ENCODE data around the gene RFPL1. TPM values are rescaled to one million over a fixed set of nuclear protein-coding genes. Genes with fewer than 3 reads are reported as not detected.
"Not testable (repeated sequence)": the region's sequence is repeated elsewhere in the genome, so short reads cannot be mapped to it uniquely, and the experiment has no call there.

RFPL1 gene
- total RNA-seq, 2 experiments from 2014 or later, result not detected

DNA sequence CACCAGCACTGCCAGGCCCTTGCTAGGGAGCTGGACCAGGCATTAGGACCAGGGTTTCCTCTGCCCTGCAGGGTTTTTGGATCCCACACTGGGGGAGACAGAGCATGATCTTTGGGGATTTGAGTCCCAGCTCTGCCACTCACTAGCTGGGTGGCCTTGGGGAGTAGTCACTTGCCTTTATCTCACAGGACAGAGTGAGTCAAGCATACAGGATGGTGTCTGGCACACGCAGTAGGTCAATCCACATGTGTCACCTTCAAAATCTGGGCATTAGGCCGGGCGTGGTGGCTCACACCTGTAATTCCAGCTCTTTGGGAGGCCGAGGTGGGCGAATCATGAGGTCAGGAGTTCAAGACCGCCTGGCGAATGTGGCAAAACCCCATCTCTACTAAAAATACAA lies 44.3 kb downstream of the RFPL1 start:
- Mint-ChIP-seq H3K9me3 (no peaks in the 10 kb centered on the region), H3K36me3 (ENCODE audit: low read depth) (peaks cover 3% of the 10 kb centered on the region), H3K27ac (no peak overlapping the region), H3K4me1 (ENCODE audit: low read depth) (peaks cover 14% of the 10 kb centered on the region), H3K27me3 (peaks cover 27% of the 10 kb centered on the region), H3K4me3 (no peak overlapping the region)
- TF ChIP-seq, protein P1, sequence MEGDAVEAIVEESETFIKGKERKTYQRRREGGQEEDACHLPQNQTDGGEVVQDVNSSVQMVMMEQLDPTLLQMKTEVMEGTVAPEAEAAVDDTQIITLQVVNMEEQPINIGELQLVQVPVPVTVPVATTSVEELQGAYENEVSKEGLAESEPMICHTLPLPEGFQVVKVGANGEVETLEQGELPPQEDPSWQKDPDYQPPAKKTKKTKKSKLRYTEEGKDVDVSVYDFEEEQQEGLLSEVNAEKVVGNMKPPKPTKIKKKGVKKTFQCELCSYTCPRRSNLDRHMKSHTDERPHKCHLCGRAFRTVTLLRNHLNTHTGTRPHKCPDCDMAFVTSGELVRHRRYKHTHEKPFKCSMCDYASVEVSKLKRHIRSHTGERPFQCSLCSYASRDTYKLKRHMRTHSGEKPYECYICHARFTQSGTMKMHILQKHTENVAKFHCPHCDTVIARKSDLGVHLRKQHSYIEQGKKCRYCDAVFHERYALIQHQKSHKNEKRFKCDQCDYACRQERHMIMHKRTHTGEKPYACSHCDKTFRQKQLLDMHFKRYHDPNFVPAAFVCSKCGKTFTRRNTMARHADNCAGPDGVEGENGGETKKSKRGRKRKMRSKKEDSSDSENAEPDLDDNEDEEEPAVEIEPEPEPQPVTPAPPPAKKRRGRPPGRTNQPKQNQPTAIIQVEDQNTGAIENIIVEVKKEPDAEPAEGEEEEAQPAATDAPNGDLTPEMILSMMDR (IDR thresholded peaks at IDR 0.05), result no peak
- CTCF ChIA-PET, result interaction anchor here (1.1 to 2.9 kb wide), 3 partner anchors 12 to 89 kb away, joined by 3 to 9 read pairs (median 8); no protein-coding TSS in a partner anchor
- intact Hi-C loops (cut with micrococcal nuclease), result no loop called here
- no peak for DNase-seq
- no peak for ATAC-seq
- POLR2A ChIA-PET, result interaction anchor here (0.8 kb wide), 1 partner anchor 14 kb away, joined by 3 read pairs; no protein-coding TSS in a partner anchor

DNA sequence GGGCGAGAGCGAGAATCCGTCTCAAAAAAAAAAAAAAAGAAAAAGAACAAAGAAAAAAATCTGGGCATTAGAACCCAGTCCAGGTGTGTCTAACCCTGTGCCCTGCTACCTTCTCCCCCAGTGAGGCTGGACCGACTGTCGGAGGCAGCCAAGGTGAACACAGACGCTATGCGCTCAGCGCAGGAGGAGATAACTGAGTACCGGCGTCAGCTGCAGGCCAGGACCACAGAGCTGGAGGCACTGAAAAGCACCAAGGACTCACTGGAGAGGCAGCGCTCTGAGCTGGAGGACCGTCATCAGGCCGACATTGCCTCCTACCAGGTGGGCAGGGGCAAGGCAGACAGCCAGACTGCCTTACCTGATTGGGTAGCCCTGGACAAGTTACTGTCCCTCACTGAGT lies 44.9 kb downstream of the RFPL1 start:
- no peak overlapping the region for H3K27ac Mint-ChIP-seq
- ATAC-seq, result no peak
- ChIA-PET POLR2A (interaction anchor here (0.8 kb wide), 1 partner anchor 13 kb away, joined by 3 read pairs; no protein-coding TSS in a partner anchor), CTCF (interaction anchor here (2.9 kb wide), 1 partner anchor 12 kb away, joined by 8 read pairs; no protein-coding TSS in a partner anchor)
- peaks cover 25% of the 10 kb centered on the region for H3K27me3 Mint-ChIP-seq
- H3K4me3 Mint-ChIP-seq, result no peak overlapping the region
- H3K4me1 Mint-ChIP-seq (ENCODE audit: low read depth), result peaks cover 14% of the 10 kb centered on the region
- intact Hi-C loops (cut with micrococcal nuclease), result no loop called here
- H3K36me3 Mint-ChIP-seq (ENCODE audit: low read depth), result peaks cover 3% of the 10 kb centered on the region
- no peak for DNase-seq
- TF ChIP-seq, protein P1 (IDR thresholded peaks at IDR 0.05), result no peak
- H3K9me3 Mint-ChIP-seq, result no peaks in the 10 kb centered on the region

DNA sequence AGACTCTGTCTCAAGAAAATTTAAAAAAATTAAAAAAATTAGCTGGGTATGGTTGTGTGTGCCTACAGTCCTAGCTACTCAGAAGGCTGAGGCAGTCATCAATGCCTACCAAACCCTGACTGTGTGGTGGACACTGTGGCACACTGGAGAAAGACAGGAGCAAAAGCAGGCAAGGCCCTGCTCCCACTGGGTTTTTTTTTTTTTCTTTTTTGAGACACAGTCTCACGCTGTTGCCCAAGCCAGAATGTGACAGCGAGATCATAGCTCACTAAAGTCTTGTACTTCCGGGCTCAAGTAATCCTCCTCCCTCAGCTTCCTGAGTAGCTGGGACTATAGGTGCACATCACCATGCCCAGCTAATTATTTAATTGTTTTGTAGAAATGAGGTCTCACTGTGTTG lies 46.3 kb downstream of the RFPL1 start:
- ATAC-seq (no peak), DNase-seq (no peak)
- ChIA-PET CTCF (interaction anchor here (0.7 to 2.9 kb wide), 4 partner anchors 12 to 89 kb away, joined by 3 to 8 read pairs (median 4); no protein-coding TSS in a partner anchor), POLR2A (interaction anchor here (0.6 to 0.8 kb wide), 2 partner anchors 11 to 25 kb away, joined by 3 read pairs; no protein-coding TSS in a partner anchor)
- intact Hi-C loops (cut with micrococcal nuclease), result no loop called here
- Mint-ChIP-seq H3K9me3 (no peaks in the 10 kb centered on the region), H3K4me3 (no peak overlapping the region), H3K36me3 (ENCODE audit: low read depth) (peaks cover 1% of the 10 kb centered on the region), H3K27ac (no peak overlapping the region), H3K4me1 (ENCODE audit: low read depth) (peaks cover 5% of the 10 kb centered on the region), H3K27me3 (peaks cover 11% of the 10 kb centered on the region)
- TF ChIP-seq, protein P1 (IDR thresholded peaks at IDR 0.05), result no peak

DNA sequence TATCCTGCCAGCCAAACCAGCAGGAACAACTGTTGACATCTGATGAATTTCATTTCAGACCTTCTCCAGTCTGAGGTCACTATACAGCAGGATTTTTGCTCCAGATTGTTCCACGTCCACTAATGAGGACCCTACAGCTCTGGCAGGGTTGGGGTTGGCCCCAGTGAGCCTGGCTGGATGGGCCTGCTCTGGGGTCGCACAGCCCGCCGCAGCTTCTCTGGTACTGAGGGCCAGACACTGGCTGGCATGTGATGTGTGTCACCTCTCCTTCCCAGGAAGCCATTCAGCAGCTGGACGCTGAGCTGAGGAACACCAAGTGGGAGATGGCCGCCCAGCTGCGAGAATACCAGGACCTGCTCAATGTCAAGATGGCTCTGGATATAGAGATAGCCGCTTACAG lies 47.1 kb downstream of the RFPL1 start:
- Mint-ChIP-seq H3K36me3 (ENCODE audit: low read depth) (no peaks in the 10 kb centered on the region), H3K27ac (no peak overlapping the region), H3K27me3 (peaks cover 9% of the 10 kb centered on the region), H3K9me3 (no peaks in the 10 kb centered on the region), H3K4me1 (ENCODE audit: low read depth) (peaks cover 4% of the 10 kb centered on the region), H3K4me3 (no peak overlapping the region)
- intact Hi-C loops (cut with micrococcal nuclease), result no loop called here
- ATAC-seq (no peak), DNase-seq (no peak)
- TF ChIP-seq, protein P1 (IDR thresholded peaks at IDR 0.05), result no peak
- ChIA-PET CTCF (interaction anchor here (0.7 to 2.9 kb wide), 3 partner anchors 13 to 90 kb away, joined by 3 to 8 read pairs (median 5); no protein-coding TSS in a partner anchor), POLR2A (interaction anchor here (0.8 kb wide), 1 partner anchor 12 kb away, joined by 3 read pairs; no protein-coding TSS in a partner anchor)

DNA sequence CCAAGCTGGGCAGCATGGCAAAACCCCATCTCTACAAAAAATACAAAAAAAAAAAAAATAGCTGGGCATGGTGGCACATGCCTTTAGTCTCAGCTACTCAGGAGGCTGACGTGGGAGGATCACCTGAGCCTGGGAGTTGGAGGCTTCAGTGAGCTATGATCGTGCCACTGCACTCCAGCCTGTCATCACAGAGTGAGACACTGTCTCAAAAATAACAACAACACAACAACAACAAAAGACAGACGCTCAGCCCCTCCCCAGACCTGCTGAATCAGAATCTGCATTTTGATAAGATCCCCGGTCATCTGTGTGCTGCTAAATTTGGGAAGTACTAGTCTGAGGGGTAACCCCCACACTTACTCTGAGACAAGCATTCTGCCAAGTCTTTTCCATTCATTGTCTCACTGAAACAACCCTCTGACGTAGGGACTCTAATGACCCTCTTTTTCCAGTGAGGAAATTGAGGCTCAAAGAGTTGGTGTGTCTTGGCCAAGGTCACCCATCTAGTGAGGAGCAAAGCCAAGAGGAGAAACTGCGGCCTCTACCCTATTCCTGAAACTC lies 49.1 kb downstream of the RFPL1 start:
- TF ChIP-seq, protein P1 (IDR thresholded peaks at IDR 0.05), result no peak
- H3K36me3 Mint-ChIP-seq (ENCODE audit: low read depth), result no peaks in the 10 kb centered on the region
- ChIA-PET CTCF (interaction anchor here (1.0 kb wide), 1 partner anchor 15 kb away, joined by 3 read pairs; no protein-coding TSS in a partner anchor), POLR2A (interaction anchor here (0.7 kb wide), 1 partner anchor 1804 kb away, joined by 3 read pairs; no protein-coding TSS in a partner anchor)
- H3K4me1 Mint-ChIP-seq (ENCODE audit: low read depth), result no peaks in the 10 kb centered on the region
- ATAC-seq, result no peak
- H3K27ac Mint-ChIP-seq, result no peak overlapping the region
- intact Hi-C loops (cut with micrococcal nuclease), result no loop called here
- no peaks in the 10 kb centered on the region for H3K9me3 Mint-ChIP-seq
- no peaks in the 10 kb centered on the region for H3K27me3 Mint-ChIP-seq
- DNase-seq, result no peak
- H3K4me3 Mint-ChIP-seq, result no peak overlapping the region

DNA sequence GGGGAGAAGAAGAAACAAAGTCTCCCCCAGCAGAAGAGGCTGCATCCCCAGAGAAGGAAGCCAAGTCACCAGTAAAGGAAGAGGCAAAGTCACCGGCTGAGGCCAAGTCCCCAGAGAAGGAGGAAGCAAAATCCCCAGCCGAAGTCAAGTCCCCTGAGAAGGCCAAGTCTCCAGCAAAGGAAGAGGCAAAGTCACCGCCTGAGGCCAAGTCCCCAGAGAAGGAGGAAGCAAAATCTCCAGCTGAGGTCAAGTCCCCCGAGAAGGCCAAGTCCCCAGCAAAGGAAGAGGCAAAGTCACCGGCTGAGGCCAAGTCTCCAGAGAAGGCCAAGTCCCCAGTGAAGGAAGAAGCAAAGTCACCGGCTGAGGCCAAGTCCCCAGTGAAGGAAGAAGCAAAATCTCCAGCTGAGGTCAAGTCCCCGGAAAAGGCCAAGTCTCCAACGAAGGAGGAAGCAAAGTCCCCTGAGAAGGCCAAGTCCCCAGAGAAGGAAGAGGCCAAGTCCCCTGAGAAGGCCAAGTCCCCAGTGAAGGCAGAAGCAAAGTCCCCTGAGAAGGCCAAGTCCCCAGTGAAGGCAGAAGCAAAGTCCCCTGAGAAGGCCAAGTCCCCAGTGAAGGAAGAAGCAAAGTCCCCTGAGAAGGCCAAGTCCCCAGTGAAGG lies 50.9 kb downstream of the RFPL1 start:
- H3K27ac Mint-ChIP-seq; CTCF ChIA-PET; ATAC-seq; H3K4me3 Mint-ChIP-seq; H3K27me3 Mint-ChIP-seq; intact Hi-C loops (cut with micrococcal nuclease); H3K4me1 Mint-ChIP-seq (ENCODE audit: low read depth); H3K36me3 Mint-ChIP-seq (ENCODE audit: low read depth); POLR2A ChIA-PET; H3K9me3 Mint-ChIP-seq; DNase-seq: not testable (repeated sequence)

Data from activated CD8-positive, alpha-beta T cell treated with anti-CD3 and anti-CD28 coated beads for 36 hours (primary cell).